Stimulated activated CD8-positive, alpha-beta memory T cell treated with anti-CD3 and anti-CD28 coated beads, Interleukin-4, amount 100 ng/mL, for 24 hours (primary cell): Measurements from ENCODE around the gene ARHGEF39.

ENCODE experiments used
- DNase-seq: peaks from one replicate; pipeline ENCODE4 v3.0.0-alpha.2; 2020; ENCODE audit warnings: low read depth

Gene ARHGEF39, protein sequence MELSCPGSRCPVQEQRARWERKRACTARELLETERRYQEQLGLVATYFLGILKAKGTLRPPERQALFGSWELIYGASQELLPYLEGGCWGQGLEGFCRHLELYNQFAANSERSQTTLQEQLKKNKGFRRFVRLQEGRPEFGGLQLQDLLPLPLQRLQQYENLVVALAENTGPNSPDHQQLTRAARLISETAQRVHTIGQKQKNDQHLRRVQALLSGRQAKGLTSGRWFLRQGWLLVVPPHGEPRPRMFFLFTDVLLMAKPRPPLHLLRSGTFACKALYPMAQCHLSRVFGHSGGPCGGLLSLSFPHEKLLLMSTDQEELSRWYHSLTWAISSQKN

DNA sequence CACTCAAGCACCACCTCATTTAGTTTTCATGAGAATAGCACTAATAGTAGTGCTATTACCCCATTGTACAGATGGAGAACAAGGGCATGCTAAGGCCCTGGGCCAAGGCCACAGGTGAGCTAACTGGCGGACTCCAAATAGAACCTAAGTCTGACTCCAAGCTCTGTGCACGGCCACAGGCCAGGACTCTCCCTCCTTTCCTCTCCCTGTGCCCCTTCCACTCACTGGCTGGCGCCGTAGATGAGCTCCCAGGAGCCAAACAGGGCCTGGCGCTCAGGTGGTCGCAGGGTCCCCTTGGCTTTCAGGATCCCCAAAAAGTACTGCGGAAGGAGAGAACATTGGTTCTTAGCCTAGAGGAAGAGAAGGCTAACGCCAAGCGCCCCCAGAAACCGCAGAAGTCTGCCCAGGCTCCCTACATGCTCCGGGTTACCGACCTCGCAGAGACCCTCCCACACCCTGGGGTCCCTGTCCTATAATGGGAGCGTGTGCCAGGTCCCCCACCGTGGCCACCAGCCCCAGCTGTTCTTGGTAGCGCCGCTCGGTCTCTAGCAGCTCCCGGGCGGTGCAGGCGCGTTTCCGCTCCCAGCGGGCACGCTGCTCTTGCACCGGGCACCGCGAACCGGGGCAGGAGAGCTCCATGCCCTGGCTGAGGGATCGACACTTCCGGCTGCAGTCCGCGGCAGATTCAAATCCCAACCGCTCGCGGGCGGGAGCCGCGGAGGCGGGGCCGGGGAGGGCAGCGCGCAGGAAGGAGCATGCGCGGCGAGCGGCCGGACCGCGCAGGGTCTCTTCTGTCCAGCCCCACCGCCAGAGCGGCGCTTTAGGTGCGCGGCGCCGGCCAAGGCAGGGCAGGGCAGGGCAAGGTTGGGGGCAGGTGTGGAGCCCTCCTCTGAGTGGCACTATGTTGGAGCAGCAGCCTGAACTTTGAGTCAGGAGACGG, at the start of gene ARHGEF39:
Gene ARHGEF39 (minus strand): TSS at position 665 of the 940 bp plus-strand sequence. CDS start 26 bp downstream, at position 639.
- peak; percentile 61 for DNase-seq

DNA sequence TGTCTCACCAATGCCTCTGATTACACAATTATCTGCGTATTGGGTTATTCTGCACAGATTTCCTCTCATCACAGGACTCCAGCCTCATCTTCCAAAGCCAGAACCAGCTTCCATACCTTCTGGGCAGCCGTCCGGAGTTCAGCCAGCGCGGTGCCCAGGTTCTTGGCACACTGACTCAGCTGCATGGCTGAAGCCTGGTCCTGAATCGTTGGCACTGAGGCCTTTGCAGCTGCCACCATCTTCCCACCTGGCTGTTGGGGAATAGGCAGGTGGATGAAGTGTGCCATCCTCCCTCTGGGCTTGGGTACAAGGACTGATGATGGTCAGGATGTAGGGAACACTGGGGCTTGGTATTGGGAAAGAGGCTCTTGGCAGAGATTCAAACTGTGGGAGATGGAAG, 49.1 kb upstream of the ARHGEF39 start:
- DNase-seq, result no peak

DNA sequence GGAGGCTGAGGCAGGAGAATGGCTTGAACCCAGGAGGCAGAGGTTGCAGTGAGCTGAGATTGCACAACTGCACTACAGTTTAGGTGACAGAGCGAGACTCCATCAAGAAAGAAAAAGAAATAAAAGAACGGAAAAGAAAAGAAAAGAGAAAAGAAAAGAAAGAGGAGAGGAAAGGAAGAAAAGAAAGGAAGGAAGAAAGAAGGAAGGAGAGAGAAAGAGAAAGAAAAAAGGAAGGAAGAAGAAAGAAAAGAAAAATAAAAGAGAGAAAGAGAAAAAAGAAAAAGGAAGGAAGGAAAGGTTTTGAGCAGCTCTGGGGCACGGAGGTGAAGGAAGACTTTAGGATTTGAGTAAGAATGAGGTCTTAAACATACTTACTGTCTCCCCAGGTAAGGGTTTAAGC, 48.6 kb upstream of the ARHGEF39 start:
- no peak for DNase-seq

DNA sequence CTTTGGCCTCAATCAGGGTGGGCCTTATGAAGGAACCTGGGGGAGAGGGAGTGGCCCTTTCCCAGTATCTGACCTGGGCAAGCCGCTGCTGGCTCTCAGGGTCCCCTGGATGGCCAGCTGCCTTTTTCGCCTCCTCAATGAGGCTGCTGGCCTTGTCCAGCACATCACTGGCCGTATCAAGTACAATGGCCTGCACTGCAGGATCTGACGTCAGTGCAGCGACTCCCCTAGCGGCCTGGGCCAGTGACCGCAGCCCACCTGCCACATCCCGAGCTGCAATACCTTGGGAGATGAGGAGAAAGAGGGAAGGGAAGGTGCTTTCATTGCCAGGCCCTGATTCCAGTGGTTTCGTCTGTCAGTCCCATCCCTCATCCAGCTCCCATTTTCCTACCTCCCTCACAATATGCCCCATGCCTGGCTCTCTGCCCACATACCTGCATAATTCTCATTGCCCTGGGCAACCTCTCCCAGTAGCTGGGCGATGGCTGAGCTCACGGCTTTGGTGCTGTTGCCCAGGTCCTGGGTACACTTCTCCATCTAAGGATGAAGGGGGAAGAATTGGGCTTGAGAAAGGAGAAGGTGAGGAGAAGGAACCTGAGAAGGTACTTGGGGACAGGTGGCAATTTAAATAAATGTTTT, 47.9 kb upstream of the ARHGEF39 start:
- no peak for DNase-seq

DNA sequence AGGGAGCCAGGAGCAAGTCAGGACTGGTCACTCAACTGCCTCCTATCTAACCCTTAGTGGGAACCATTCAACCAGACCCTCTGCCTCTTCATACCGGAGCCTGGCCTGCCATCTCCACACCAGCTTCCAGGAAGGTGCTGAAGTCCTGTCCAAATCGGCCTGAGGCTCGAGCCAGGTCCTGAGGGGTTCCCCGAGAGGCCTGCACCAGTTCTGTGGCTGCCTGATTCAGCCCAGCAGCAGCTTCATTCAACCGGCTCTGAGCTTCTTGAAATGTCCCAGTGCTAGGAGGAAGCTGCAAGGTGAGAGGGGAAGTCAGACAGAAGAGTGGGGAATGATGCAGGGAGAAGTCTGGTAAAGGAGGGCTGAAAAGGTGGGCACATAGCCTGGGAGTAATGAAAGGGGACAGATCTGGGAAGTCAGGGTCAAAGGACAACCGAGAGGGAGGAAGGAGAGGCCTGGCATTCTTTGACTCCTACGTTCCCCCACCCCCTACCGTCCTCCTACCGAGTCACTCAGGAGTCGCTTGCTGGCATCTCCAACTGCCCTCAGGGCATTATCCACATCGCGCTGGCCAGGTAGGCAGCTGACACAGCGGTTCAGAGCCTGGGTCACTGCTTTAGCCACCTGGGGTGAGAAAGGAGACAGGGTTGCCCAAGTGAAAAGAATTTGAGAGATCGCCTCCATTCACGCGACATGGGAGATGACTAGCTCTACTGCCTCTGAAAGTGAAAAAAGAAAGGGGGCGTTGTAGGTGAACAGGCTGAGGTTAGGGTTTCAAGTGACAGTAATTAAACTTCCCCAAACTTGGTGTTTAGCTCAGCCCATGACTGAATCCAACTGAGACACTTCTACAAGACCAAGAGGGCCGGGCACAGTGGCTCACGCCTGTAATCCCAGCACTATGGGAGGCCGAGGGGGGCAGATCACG, 46.8 kb upstream of the ARHGEF39 start:
- DNase-seq, result no peak

DNA sequence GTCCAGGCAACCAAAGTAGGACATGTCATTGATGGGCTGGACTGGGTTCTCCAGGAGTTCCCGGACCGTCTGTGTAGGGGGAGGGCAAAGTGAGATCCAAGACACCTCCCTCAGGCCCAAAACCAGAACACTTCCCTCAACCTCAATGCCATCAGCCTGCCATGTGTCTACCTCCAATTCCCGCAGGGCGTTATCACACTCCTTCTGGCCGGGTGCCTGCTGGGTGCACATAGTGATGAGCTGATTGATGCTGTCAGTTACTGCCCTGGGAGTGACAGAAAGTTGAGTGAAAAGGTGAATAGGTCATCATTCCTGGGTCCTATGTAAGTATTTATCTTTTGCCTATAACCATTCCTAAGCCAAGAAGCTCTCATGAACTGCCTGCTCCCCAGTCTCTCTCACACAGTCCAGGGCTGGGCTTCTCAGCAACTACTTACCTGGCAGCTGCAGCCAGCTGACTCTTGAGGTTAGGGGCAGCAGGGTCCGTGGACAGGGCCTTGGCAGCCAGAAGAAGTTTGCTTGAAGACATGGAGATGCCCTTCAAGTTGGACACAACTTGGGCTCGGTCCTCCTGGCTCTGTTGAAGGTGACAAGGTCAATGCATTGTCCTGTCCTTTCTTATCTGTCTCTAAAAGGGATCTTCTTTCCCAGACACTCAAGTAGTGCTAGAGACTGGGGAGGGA, 46.0 kb upstream of the ARHGEF39 start:
- DNase-seq, result no peak

DNA sequence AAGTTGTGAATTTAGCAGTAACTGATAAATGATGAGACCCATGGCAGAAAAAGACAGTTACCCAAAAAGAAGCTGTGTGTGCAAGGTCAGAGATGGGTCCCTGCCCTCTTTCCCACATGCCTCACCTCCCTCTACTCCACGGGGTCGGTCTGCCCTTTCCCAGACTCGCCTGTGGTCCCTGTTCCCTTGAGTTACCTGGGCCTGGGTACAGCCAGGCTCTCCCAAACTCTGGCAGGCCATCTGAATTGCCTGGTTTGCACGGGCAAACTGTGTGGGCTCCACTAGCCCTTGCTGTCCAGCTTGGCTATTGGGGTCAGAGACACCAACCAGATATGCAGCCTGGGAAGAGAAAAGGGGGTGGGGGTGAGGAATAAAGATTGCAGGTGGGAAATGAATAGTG, 43.2 kb upstream of the ARHGEF39 start:
- no peak for DNase-seq

DNA sequence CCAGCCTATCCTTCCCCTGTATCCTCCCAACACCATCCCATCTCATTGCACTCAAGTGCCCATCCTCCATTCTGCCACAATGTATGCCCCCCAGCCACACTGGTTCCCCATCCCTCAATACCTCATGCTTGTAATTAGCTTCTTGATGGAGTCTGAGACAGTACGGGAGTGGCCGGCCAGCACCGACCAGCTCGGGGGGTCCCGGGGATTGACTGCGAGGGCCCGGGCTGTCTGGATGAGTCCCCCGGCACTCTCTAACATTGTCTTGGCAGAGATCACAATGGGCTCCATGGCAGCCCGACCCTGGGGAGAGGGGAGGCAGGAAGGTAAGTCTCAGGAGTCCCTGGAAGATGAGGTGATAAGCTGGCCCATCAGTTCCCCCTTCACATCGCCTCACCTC, 42.0 kb upstream of the ARHGEF39 start:
- DNase-seq, result no peak

DNA sequence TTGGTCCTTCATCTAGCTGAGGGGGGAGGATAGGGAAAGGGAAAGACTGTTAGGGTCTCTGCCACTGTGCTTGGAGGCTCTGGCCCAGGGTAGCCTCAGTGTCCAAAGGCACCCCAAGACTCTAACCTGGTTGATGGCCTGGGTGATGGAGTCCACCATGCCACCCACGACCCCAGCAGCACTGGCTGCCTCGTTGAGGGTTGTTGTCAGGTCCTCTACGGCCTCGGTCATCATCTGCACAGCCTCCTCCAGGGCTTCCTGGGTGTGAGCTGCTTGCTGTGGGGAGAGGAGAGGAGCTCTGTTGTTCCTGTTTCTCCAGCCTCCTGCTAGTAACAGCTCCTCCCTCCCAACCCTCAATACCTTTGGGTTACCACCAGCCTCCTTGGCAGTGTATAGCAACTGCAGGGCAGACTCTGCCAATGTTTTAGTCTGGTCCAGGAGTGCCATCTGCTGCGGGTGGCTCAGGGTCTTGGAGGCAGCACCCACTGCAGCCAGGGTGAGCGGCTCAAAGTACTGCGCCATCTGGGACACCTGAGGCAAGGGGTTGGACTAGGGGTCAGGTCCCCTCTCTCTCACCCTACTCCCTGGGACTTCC, 40.9 kb upstream of the ARHGEF39 start:
- DNase-seq, result no peak

DNA sequence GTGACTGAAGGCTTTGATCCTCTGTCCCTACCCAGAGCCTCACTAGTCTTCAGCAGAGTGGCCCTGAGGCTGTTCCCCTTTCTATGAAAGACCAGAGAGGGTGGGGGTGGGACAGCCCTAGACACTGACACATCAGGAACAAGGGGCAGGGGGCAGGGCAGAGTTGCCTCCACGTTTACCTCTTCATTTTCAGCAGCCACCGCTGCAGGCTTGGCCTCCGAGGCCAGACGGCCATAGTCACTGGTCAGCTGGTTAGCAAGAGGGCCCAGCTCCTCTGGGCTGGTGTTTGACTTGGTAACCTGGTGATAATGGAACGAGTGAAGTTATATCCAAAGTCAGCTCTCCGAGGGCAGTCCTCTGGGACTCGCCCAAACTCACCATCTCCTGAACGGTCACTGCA, 40.4 kb upstream of the ARHGEF39 start:
- DNase-seq, result no peak

DNA sequence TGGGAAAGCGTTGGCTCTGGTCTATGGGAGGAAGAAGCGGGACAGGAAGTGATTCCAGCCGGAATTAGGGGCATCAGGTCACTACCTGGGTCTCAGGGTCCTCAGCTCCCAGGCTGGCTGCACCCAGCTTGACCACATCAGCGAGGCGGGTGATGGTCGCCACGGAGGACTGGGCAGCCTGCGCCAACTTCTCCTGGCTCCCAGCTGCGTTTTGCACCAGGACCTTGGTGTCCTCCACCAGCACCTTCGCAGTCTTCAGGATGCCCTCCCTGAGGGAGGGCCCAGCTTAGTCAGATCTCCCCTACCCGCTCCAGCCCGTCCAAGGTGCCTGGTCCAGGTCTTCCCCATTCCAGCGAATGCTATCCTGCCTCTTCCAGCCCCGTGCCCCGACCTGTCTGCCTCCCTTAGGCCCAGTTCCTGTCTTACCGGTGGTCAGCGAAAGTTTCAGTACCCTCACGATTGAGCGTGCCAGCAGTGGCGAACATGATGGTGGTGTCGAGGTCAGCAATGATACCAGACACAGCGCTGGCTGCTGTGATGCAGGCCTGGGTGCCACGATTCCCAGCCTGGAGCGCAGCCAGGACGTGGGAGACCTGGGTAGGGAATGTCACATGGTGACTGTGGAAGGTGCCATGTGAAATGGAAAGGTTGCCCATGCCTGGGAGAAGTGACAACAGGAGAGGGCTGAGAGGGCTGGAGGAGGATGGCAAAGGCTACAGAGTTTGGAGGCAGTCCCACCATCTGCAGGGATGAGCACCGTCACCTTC, 39.1 kb upstream of the ARHGEF39 start:
- no peak for DNase-seq

DNA sequence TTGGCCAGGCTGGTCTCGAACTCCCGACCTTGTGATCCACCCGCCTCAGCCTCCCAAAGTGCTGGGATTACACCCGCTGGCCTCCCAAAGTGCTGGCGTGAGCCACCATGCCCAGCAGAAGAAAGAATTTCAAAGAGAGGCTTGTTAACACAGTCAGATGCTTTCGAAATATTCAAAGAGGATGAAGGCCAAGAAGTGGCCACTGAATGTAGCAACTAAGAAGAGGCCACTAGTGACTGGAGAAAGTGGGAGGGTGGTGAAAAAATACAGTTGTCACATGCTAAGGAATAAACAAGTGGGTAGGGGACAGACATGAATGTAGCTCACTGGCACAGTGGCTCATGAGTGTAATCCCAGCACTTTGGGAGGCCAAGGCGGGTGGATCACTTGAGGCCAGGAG, 37.7 kb upstream of the ARHGEF39 start:
- no peak for DNase-seq

DNA sequence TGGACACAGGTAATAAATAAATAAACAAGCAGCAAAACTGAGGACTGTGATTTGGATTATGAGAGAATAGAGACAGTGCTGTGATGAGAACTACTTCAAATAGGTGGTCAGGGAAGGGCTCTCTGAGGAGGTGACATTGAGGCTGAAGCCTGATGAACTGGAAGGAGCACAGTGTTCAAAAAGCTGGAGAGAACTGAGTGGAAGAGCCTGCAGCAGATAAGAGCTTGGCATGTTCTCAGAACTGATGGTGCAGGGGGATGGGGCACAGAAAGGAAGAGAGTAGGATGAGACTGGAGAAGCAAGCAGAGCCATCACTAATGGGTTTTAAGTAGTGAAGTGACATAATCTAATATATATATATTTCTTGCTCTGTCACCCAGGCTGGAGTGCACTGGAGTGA, 35.9 kb upstream of the ARHGEF39 start:
- no peak for DNase-seq

DNA sequence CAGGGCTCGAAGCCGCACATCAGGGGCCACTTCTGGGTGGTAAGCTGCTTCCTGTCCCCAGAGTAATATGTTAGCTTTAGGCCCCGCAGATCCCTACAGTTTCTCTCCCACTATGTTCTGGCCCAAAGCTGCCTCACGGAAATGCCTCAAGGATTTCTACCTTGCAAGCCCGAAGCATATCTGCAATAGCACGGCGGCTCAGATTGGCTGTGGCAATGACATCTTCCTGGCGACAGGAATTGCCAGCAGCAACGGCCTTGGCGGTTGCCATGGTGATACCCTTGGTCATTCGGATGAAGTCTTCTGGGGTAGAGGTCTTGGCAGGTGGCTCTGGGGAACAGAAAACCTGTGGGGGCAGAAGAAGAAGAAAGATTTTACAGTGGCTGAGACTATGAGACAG, 35.0 kb upstream of the ARHGEF39 start:
- DNase-seq, result no peak

DNA sequence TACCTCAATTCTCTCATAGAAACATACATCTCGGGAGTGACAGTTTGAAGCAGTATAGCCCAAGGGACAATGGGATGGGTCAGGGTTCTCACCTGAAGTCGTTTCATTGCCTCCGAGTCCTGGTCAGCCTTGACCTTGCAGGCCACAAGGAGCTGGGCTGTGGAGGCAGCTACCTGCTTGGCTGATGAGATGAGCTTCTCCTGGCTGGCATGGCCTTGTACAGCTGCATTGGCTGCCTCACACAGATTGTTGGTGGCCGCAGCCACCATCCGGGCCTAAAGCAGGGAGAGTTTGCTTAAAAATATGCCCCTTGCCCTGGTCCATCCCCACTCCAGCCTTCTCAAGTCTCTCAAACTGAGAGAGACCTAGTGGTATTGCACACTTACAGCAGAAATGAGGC, 33.2 kb upstream of the ARHGEF39 start:
- DNase-seq, result no peak

DNA sequence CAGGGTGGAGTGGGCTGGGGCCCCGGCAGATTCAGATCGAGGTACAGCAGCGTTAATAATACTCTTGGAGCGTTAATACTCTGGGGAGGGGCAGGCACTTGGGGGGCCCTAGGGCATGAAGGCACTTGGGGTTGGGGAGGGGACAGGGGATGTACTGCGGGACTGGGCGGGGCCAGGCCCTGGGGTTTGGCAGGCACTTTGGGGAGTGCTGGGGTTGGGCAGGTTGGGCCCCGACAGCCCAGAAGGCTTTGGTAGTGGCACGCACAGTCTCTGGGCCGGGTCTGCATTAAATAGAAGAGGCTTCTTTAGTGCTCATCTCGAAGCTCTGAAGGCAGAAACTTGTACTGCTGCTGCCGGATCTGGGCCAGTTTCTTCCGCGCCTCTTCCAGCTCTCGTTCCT, 32.5 kb upstream of the ARHGEF39 start:
- no peak for DNase-seq

DNA sequence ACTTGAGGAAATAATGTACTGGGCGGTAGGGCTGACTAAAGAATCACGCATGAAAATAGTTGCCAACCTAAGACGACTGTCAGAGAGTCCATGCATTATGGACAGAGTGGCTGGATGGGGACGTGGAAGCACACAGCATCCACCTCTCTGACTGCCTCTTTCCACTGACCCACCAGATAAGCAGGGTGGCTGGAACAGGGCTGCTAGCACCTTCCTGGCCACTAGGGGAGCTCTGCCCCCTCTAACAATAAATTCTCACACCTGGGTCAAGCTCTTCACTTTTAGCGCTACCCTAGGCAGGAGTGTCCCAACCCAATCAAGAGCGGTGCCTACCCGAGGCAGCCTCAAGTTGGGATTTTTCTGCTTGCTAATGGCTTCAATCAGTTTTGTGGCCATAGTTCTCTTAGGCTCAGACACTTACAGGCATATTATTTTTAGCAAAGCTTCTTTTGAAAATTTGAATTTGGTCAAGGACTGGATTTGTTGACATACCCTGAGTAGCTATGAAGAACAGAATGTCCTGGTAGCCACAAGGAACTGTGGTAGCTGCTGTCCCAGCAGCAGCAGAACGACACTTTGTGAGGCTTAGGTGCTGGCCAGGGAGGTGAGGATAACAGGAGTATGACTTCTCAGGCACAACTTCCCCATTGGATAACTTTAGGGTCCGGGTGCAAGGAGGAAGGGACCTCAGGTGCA, 31.7 kb upstream of the ARHGEF39 start:
- peak; percentile 25 for DNase-seq

DNA sequence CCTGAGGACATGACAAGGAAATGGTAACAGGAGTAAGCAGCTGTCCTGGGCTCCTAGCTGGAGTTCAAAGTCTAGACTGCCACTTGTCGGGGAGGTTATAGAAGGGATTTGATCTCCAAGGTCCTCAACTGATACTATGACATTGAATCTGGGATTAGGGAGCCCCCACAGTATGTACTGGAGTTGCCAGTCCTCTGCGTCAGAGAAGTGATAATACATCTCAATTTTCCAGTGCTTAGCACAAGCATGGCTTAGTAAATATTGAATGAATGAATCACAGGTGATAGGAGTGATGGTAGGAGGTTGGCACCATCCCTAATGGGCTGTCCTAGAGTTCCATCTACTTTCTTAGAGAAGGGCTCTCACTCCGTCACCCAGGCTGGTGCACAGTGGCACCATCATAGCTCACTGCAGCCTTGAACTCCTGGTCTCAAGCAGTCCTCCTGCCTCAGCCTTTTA, 31.0 kb upstream of the ARHGEF39 start:
- DNase-seq, result no peak

DNA sequence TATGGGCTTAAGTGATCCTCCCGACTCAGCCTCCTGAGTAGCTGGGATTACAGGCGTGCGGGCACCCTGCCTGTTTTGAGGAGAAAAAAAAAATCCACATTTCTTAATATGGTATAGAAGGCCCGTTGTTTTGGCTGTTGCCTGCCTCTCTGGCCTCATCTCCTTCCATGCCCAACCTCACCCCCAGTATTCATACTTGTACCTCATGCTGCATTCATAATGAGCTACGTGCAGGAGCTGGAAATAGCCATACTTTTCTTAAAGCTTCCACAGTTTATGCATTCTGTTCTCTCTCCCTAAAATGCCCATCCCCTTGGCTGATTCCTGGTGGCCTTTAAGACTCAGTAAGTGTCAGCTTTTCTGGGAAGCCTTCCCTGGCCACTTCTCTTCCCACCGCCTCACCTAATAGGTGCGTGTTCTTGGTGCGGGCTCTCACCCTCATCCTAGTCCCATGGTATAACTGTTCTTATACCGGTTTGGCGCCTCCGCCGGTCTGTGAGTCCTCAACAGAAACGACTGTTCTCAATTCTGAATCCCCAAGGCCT, 26.8 kb upstream of the ARHGEF39 start:
- no peak for DNase-seq
